ENCODE data around the gene NRAS. TPM values are rescaled to one million over a fixed set of nuclear protein-coding genes. Genes with fewer than 3 reads are reported as not detected.
"Not testable (repeated sequence)": the region's sequence is repeated elsewhere in the genome, so short reads cannot be mapped to it uniquely, and the experiment has no call there.

NRAS gene
- polyA plus RNA-seq (ENCODE audit: insufficient read length in 12 of 12) = 10 to 100 TPM in 11 of 12 donors, not detected in 1; 48.6 to 64.6 (median 60.4) TPM
- long read RNA-seq, donor 1, full-length matches to known transcripts = 50 of 73 reads
- long read RNA-seq, donor 1, partial matches to known transcripts = 23 of 73 reads
- long read RNA-seq, donor 1, other reads (novel, unspliced or antisense) = 0 of 73 reads
- long read RNA-seq, donor 2, full-length matches to known transcripts = 55 of 60 reads
- long read RNA-seq, donor 2, partial matches to known transcripts = 5 of 60 reads
- long read RNA-seq, donor 2, other reads (novel, unspliced or antisense) = 0 of 60 reads
- long read RNA-seq, donor 3, full-length matches to known transcripts = 24 of 24 reads
- long read RNA-seq, donor 3, partial matches to known transcripts = 0 of 24 reads
- long read RNA-seq, donor 3, other reads (novel, unspliced or antisense) = 0 of 24 reads
- long read RNA-seq, donor 4, full-length matches to known transcripts = 11 of 11 reads
- long read RNA-seq, donor 4, partial matches to known transcripts = 0 of 11 reads
- long read RNA-seq, donor 4, other reads (novel, unspliced or antisense) = 0 of 11 reads
- long read RNA-seq, donor 5, full-length matches to known transcripts = 55 of 60 reads
- long read RNA-seq, donor 5, partial matches to known transcripts = 5 of 60 reads
- long read RNA-seq, donor 5, other reads (novel, unspliced or antisense) = 0 of 60 reads
- long read RNA-seq, donor 6, full-length matches to known transcripts = 26 of 26 reads
- long read RNA-seq, donor 6, partial matches to known transcripts = 0 of 26 reads
- long read RNA-seq, donor 6, other reads (novel, unspliced or antisense) = 0 of 26 reads
- long read RNA-seq, donor 7, full-length matches to known transcripts = 23 of 23 reads
- long read RNA-seq, donor 7, partial matches to known transcripts = 0 of 23 reads
- long read RNA-seq, donor 7, other reads (novel, unspliced or antisense) = 0 of 23 reads
- long read RNA-seq, donor 8, full-length matches to known transcripts = 50 of 50 reads
- long read RNA-seq, donor 8, partial matches to known transcripts = 0 of 50 reads
- long read RNA-seq, donor 8, other reads (novel, unspliced or antisense) = 0 of 50 reads
- long read RNA-seq, donor 9, full-length matches to known transcripts = 22 of 22 reads
- long read RNA-seq, donor 9, partial matches to known transcripts = 0 of 22 reads
- long read RNA-seq, donor 9, other reads (novel, unspliced or antisense) = 0 of 22 reads
- long read RNA-seq, donor 10, full-length matches to known transcripts = 30 of 40 reads
- long read RNA-seq, donor 10, partial matches to known transcripts = 10 of 40 reads
- long read RNA-seq, donor 10, other reads (novel, unspliced or antisense) = 0 of 40 reads
- long read RNA-seq, donor 11, full-length matches to known transcripts = 36 of 41 reads
- long read RNA-seq, donor 11, partial matches to known transcripts = 5 of 41 reads
- long read RNA-seq, donor 11, other reads (novel, unspliced or antisense) = 0 of 41 reads

- DNase-seq = peak; percentile 95
These were observed at the start of gene NRAS for GRCh38 chr1:114716304-114717170. Gene NRAS (minus strand): TSS chr1:114716771. CDS start chr1:114716160, 611 bp downstream.

GRCh38 chr1:114764689-114765088, 48.1 kb upstream of the NRAS start:
- DNase-seq = no peak

GRCh38 chr1:114758256-114758832, 41.8 kb upstream of the NRAS start:
- DNase-seq = no peak

GRCh38 chr1:114757455-114758255, 41.1 kb upstream of the NRAS start, which contains the start of gene CSDE1:
Gene CSDE1 (minus strand): TSS chr1:114757984. CDS start chr1:114739890, 18,094 bp downstream.
- peak; percentile 99 for DNase-seq

GRCh38 chr1:114756949-114757454, 40.4 kb upstream of the NRAS start:
- no peak for DNase-seq

GRCh38 chr1:114756009-114756892, 39.7 kb upstream of the NRAS start:
- no peak for DNase-seq

- no peak for DNase-seq
These were observed 38.7 kb upstream of the NRAS start for GRCh38 chr1:114755006-114755931.

- not testable (repeated sequence) for DNase-seq
These were observed 37.1 kb upstream of the NRAS start for GRCh38 chr1:114753702-114754101.

GRCh38 chr1:114753143-114753542, 36.6 kb upstream of the NRAS start:
- no peak for DNase-seq

GRCh38 chr1:114750780-114751179, 34.2 kb upstream of the NRAS start:
- no peak for DNase-seq

GRCh38 chr1:114749835-114750234, 33.3 kb upstream of the NRAS start:
- DNase-seq = no peak

- no peak for DNase-seq
These were observed 30.0 kb upstream of the NRAS start for GRCh38 chr1:114746450-114747121.

GRCh38 chr1:114745291-114745690, 28.7 kb upstream of the NRAS start:
- no peak for DNase-seq

GRCh38 chr1:114741963-114742746, 25.6 kb upstream of the NRAS start:
- DNase-seq = no peak

- DNase-seq = no peak
These were observed 23.8 kb upstream of the NRAS start for GRCh38 chr1:114740331-114740730.

All from muscle of arm (tissue), 14 donors.